Measurements from ENCODE around the gene SYCN.
"Not testable (repeated sequence)": the region's sequence is repeated elsewhere in the genome, so short reads cannot be mapped to it uniquely, and the experiment has no call there.

Gene SYCN

DNA sequence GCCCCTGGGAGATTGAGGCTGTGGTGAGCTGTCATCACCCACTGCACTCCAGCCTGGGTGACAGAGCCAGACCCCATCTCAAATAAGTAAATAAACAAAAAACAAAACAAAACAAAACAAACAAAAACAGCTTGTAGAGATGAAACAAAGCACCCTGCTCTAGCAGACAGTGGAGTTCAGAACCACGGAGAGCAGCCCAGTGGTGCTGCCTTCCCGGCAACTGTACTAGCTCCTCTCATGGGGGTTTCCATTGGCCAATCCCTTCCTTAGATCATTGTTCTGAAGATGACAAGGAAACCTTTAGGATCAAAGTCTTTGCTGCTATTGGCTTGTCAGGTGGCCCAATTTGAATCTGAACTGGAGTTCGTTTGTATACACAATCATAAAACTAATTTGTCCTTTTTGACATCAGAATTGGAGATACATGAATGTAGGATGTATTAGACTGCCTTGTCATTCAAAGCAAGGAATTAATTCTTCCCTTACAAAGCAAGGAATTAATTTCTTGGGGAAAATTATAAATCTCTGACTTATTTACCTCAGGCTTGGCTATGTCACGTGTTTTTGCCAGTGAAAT, 19.7 kb upstream of the SYCN start:
- peak in 1 of 2 donors; percentile 2 for DNase-seq

DNA sequence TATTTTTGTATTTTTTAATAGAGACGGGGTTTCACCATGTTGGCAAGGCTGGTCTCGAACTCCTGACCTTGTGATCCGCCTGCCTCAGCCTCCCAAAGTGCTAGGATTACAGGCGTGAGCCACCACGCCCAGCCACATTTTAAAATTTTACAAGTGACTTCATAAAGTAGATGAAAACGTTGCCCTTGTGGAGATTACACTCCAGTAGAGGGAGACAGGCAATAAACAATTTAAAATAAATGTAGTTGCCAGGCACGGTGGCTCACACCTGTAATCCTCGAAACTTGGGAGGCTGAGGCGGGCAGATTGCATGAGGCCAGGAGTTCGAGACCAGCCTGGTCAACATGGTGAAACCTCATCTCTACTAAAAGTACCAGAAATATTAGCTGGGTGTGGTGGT, 15.0 kb upstream of the SYCN start:
- DNase-seq: not testable (repeated sequence)

DNA sequence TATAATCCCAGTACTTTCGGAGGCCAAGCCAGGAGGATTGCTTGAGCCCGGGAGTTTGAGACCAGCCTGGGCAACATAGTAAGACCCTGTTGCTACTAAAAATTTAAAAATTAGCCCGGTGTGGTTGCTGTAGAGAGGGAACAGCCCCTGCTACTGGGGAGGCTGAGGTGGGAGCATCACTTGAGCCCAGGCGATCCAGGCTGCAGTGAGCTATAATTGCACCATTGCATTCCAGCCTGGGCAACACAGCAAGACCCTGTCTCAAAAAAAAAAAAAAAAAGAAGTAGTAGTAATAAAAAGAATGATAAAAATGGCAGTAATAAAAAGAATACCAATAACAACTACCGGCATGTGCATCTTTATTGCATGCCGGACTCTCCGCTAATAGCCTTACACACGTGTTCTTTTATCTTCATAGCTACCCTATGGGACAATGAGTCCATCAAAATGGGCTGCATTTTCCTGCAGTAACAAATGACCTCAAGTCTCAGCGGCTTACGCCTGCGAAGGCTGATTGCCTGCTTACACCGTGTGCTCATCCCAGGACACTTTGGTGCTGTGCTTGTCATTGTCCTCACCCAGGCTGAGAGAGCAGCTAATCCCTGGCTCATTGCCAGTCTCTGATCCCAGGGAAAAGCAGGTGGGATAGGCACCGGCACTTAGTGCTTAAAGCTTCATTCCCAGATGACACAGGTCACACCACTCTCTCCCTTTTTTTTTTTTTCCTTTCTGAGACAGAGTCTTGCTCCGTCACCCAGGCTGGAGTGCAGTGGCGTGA, 14.4 kb upstream of the SYCN start:
- no peak for DNase-seq

DNA sequence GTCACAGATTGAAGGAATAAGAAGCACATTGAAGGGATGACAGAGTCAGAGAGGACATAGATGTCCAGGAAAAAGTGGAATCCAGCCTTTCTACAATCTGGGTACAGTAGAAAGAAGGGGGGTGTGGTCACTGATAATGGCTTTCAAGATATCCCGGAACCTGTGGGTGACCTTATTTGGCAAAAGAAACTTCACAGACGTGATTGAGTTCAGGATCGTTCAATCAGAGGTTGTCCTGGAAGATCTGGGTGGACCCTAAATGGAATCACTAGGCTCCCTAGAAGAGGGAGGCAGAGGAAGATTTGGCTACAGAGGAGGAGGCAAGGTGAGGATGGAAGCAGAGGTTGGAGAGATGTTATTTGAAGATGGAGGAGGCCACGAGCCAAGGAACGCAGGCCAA, 13.0 kb upstream of the SYCN start:
- DNase-seq: no peak

DNA sequence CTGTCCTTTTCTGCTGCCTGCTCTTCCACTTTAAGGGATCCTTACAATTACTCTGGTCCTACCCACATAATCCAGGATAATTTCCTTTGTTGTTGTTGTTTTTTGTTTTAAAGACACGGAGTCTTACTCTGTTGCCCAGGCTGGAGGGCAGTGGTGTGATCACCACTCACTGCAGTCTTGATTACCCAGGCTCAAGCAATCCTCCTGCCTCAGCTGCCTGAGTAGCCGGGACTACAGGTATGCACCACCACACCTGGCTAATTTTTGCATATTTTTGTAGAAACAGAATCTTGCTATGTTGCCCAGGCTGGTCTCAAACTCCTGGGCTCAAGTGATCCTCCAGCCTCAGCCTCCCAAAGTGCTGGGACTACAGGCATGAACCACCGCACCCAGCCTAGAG, 11.3 kb upstream of the SYCN start:
- not testable (repeated sequence) for DNase-seq

DNA sequence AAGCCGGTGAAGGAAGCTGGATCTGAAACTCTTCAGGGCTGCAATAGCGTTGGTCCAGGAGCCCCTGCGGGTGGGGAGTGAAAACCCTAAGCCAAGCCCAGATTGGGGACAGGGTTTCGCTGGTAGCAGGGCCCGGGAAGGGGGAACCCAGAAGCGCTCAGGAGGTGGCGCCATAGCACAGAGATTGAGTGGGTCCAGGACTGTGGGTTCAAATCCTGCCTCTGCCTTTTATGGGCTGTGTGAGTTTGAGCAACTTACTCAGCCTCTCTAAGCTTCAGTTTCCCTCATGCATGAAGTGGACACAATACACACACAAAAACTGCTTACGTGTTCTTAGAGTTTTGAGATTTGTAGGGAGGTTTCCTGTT, 8.3 kb upstream of the SYCN start:
- DNase-seq: peak in 1 of 2 donors; percentile 7

DNA sequence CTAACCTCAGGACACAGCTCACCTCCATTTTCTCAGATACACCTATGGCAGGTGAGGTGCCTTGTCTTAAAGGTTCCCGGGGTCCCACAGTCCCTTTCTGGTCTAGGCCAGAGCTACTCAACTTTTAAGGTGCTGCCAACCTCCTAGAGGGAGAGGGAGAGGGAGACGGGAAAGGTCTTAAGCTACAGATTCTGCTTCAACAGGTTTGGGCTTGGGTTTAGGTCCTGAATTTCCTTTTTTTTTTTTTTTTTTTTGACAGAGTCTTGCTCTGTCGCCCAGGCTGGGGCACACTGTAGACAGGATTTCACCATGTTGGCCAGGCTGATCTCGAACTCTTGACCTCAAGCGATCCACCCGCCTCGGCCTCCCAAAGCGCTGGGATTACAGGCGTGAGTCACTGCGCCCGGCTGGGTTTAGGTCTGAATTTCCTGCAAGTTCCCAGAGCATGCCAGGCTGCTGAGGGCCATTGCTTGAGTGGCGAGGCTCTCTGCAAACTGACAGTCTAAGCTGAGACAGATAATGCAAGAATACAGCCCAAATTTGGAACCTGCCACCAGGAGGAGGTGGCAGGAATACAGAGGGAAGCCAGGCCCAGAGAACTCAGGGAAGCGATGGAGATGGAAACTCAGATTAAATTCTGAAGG, 7.8 kb upstream of the SYCN start:
- DNase-seq: no peak

DNA sequence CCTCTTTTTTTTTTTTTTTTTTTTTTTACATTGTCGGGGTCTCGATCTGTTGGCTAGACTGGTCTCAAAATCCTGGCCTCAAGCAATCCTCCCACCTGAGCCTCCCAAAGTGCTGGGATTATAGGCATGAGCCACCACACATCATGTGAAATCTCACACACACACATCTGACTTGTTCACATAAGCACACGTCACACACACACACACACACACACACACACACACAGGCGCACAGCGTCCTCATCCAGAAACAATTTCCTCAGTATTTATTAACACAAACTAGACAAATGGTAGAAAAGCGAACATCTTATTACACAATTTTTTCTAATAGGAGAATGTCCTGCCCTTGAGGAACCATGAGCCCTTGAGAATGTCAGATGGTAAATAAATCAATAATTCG, 5.1 kb upstream of the SYCN start:
- DNase-seq: no peak

DNA sequence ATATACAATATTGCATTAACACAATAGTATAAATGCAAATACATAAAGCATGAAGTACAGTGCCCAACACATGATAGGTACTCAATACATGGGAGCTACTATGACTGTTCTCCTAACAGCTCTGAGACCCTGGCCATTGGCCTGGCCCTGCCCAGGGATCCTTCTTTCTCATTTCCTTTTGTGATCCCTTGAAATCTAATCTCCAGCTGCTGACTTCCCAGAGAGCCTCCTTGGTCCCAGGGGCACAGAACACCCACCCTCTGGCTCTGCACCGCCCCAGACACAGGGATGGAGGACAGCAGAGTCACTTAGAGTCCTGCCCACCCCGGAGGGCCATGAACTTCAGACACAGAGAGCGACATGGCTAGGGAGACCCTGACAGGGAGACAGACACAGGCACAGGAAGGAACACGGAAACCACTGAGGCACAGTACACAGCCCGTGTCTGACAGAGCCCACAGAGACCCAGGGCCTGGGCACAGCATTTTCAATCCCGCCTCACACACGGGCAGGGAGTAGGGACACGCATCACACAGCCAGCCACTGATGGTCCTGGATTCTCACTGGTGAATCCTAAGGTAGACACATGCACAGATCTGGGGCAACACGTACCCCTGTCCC, 4.2 kb upstream of the SYCN start:
- no peak for DNase-seq

DNA sequence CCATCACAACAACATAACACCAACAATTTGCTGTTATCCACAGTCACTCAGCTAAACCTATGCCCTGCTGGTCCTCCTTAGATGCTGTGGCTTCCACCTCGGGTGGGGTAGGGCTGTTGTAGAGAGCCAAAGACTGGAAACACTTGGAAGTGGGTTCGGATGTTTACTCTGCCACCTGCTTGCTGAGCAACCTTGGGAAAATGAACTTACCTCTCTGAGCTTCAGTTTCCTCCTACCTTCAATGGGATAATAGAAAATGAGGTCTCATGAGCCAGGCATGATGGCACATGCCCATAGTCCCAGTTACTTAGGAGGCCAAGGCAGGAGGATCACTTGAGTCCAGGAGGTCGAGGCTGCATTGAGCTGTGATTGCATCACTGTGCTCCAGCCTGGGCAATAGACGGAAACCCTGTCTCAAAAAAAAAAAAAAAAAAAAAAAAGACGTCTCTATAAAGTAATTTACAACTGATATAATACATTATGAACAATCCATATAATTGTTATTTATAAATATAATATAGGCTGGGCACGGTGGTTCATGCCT, 3.3 kb upstream of the SYCN start:
- DNase-seq: no peak

DNA sequence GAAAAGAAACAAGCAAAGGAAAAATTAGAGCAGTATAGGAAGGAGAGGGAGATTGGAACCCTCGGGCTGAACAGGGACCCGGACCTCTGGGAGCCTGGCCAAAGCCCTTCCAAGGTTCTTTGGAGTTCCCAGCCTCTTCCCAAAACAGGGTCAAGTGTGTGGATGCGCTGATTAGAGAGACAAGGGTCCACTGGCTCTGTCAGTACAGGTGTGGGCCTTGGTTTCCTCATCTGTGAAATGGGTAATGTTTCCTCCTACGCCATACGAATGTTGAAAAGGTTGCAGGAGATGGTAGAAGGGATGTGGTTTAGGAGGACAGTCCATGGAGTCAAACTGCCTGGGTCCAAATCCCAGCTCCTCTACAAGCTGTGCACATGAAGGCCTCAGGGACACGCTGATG, 2.1 kb upstream of the SYCN start:
- DNase-seq: no peak

DNA sequence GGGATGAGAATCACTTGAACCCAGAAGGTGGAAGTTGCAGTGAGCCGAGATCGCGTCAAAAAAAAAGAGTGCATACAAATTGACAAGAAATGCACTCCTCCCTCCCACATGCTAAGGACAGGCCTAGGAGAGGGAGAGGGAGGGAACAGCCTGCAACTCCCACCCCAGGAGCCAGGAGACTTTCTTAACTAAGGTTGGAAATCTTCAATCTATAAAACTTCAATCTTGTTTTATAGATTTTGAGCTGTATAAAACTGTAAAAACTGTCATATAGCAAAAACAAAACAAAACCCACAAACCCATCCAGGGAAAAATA, 1.3 kb upstream of the SYCN start:
- no peak for DNase-seq

DNA sequence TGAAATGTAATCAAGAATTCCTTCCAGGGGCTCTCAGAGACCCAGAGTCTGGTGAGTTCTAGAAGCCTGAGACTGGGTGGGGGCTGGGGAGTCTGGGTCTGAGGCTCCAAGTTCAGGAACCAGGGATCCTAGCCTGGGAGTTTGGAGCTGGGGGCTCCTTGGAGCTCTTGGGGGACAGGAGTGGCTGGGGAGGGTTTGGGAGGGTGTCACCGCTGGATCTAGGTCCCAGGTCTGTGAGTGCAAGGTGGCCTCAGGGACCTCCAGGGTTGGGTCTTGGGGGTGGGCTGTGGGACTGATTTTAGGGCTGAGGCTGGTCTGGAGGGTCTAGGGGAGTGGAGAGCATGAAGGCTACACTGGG, 1.1 kb downstream of the SYCN start:
- DNase-seq: no peak

DNA sequence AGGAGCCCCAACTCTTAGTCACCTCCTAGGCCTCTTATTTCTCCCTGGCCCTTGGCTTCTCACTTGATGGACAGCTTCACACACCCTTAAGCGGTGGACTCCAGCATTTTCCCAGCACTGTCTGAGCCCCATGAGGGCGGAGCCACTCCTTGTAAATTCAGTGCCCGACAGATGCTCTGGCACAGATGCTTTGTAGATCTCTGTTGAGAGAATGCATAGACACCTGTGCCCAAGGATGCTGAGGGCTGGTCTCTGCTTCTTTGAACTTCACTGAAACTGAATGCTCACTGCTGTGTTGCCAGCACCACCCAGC, 3.3 kb downstream of the SYCN start:
- no peak for DNase-seq

DNA sequence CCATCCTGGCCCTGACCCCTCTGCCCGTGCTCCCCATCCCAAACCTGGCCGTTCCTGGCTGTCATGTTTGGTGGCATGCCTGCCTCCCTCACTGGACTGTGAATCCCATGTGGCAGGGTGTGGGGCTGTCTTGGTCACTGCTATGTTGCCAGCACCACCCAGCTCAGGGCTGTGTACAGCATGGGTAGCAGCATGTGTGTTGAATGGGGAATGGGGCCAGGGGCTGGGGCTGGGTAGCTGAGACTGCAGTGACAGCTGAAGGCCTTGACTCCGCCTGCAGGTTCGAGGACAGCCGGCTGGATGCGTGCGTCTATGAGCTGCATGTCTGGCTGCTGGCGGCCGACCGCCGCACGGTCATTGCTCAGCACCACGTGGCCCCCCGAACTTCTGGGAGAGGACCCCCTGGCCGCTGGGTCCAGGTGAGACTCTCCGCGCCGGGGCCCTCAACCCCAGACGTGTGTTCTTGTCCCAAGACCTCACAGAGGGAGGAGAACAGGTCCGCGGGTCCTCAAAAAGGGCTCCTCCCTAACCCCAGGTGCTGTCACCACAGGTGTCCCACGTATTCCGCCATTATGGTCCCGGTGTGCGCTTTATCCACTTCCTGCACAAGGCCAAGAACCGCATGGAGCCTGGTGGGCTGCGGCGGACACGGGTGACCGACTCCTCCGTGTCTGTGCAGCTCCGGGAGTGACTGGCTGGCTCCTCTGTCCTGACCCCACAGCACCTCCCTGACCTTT, 3.8 kb downstream of the SYCN start:
- DNase-seq: no peak

DNA sequence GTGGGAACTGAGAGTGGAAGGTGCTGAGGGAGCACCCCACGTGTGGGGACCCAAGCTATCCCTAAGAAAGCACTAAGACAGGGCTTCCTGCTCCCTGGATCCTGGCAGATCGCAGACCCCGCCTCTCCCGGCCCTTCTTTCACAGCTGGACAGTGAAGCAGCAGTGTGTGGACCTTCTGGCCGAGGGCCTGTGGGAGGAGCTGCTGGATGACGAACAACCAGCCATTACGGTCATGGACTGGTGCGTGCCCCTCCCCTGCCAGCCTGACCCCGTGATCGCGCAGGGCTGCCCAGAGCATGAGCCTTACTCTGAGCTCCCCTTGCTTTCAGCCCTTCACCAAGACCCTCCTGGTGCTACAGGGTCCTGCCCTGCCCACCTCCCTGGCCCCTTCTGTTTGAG, 5.0 kb downstream of the SYCN start:
- DNase-seq: no peak

DNA sequence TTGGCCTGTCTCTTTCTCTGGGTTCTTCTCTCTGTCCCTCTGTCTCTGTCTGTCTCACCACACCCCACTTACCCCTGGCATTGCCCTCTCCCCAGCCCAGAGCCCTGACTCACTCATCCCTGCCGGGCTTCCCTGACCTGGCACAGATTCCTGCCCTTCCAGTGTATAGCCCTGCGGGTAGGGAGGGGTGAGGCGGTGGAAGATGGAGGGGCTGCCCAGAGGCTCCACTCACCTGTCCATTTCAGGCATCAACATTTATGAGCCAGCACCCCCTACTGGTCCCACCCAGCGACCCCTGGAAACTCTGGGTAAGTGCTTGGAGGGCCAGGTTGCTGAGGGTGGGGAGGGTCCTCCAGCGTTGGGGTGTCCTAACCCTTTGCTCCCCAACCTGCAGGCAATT, 6.3 kb downstream of the SYCN start:
- DNase-seq: no peak

DNA sequence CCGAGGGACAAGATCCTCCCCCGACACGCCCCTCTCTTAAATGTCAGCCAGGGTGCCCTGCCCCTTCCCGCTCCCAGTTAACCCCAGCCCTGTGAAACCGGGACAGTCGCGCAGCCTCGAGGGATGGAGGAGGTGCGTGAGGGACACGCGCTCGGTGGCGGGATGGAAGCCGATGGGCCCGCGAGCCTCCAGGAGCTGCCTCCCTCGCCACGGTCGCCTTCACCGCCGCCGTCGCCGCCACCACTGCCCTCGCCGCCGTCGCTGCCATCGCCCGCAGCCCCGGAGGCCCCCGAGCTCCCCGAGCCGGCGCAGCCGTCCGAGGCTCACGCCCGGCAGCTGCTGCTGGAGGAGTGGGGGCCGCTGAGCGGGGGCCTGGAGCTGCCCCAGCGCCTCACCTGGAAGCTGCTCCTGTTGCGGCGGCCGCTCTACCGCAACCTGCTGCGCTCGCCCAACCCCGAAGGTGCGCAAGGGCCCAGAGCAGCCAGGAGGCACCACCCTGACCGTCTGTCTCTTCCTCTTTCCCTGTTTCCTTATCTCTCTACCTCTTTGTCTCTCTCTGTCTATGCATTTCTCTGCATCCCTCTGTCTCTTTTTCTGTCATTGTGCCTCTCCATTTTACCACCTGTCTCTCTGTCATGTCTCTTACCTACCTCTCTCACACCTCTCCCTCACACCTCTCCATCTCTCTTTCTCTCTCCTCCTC, 7.1 kb downstream of the SYCN start, which contains the start of gene NCCRP1:
Gene NCCRP1 (plus strand): TSS at position 105 of the 703 bp plus-strand sequence. CDS start 19 bp downstream, at position 124.
- no peak for DNase-seq

DNA sequence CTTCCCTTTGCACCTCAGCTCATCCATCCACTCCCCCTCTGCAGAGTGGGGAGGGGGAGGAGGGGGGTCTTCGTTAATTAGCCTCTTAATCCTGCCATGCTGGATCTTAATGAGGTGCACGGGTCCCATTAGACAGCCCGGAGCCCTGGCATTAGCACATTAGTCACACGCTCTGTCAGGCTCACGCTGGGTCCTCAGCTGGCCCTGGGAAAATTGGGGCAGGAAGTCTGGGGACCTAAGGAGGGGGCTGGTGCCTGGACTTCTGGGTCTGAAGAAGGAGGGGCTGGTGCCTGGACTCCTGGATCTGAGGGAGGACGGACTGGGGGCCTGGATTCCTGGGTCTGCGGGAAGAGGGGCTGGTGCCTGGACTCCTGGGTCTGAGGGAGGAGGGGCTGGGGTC, 7.7 kb downstream of the SYCN start:
- no peak for DNase-seq

DNA sequence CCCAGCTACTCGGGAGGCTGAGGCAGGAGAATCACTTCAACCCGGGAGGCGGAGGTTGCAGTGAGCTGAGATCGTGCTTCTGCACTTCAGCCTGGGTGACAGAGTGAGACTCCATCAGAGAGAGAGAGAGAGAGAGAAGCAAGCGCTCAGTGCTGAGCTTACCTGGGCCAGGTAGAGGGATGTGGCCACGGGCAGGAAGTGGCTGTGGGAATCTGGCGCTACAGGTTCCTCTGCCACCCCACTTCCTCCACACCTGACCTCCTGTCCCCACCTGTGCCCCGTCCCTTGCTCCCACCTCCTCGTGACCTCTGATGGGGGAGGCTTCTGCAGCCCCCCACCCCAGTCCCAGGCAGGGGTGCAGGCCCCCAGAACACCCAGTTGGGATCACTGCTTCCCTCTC, 8.3 kb downstream of the SYCN start:
- no peak for DNase-seq

DNA sequence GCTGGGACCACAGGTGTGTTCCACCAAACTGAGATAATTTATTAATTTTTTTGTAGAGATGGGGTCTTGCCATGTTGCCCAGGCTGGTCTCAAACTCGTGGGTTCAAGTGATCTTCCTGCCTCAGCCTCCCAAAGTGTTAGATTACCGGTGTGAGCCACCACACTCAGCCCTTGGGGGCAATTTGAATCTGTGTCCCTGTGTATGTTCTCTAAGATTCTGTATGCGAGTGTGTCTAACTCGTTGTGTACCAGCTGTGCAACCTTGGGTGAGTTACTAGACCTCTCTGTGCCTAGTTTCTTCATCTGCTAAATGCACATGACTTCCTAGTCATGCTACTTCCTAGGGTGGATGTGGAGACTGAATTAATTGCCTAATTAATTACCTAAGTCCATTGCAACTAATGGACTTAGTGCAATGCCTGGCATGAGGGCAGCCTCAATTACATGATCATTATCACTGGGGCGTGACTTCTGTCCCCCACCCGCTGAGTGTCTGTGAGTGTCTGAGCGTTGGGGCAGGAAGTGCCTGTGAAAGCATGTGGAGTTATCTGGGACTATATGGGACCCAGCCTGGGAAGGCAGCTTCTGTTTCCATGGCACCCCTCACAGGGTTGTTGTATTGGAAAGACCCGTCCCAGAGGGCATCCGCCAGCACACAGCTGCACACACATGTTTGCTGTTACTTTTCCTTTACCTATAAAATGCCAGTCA, 9.1 kb downstream of the SYCN start:
- DNase-seq: no peak

DNA sequence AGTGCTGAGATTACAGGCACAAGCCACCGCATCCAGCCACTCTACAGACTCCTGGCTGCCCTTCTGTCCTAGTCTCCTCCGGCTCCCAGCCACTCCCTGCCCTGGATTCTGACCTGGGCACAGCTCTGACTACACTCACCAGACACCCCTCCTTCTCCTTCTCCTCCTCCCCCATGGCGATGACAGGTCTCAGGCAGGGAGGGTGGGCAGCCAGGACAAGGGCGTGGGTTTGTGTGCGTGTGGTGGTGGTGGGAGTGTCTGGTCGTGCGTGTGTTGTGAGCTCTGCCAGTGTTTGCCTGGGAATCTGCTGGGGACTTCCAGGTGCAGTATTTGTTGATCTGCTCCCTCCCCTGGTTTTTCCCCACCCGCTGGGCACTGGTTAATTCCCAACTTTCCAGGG, 10.3 kb downstream of the SYCN start:
- no peak for DNase-seq

All from bone marrow (tissue), 2 donors.